GM19023 (cell line): ENCODE data around the gene OCA2.

ENCODE experiments used
- ATAC-seq: cut with Tn5 transposase; IDR thresholded peaks from one replicate; pipeline ENCODE4 v1.9.1; 2021; ENCODE audit warnings: mild to moderate bottlenecking, moderate library complexity; ENCODE audit not compliant: unreplicated experiment

OCA2 gene

GRCh38 chr15:27828746-27829145 lies 270.4 kb downstream of the OCA2 start:
- ATAC-seq, result no peak

GRCh38 chr15:27826902-27827714 lies 272.0 kb downstream of the OCA2 start:
- no peak for ATAC-seq

GRCh38 chr15:27826411-27826810 lies 272.7 kb downstream of the OCA2 start:
- no peak for ATAC-seq

GRCh38 chr15:27824841-27825422 lies 274.2 kb downstream of the OCA2 start:
- ATAC-seq, result no peak

GRCh38 chr15:27821273-27821672 lies 277.8 kb downstream of the OCA2 start:
- ATAC-seq, result no peak

- no peak for ATAC-seq
Measured at GRCh38 chr15:27820722-27821121, 278.4 kb downstream of the OCA2 start.

GRCh38 chr15:27820232-27820631 lies 278.9 kb downstream of the OCA2 start:
- ATAC-seq, result no peak

GRCh38 chr15:27817258-27817657 lies 281.9 kb downstream of the OCA2 start:
- ATAC-seq, result no peak

- ATAC-seq, result no peak
Measured at GRCh38 chr15:27816790-27817189, 282.3 kb downstream of the OCA2 start.

- no peak for ATAC-seq
Measured at GRCh38 chr15:27815035-27815434, 284.1 kb downstream of the OCA2 start.

- no peak for ATAC-seq
Measured at GRCh38 chr15:27813139-27813538, 286.0 kb downstream of the OCA2 start.

- no peak for ATAC-seq
Measured at GRCh38 chr15:27808182-27808581, 290.9 kb downstream of the OCA2 start.

GRCh38 chr15:27807335-27807734 lies 291.8 kb downstream of the OCA2 start:
- ATAC-seq, result no peak

- no peak for ATAC-seq
Measured at GRCh38 chr15:27806396-27806795, 292.7 kb downstream of the OCA2 start.

- no peak for ATAC-seq
Measured at GRCh38 chr15:27805261-27806220, 293.6 kb downstream of the OCA2 start.

GRCh38 chr15:27804569-27805260 lies 294.4 kb downstream of the OCA2 start:
- ATAC-seq, result no peak

GRCh38 chr15:27798807-27799206 lies 300.3 kb downstream of the OCA2 start:
- ATAC-seq, result no peak

GRCh38 chr15:27797765-27798164 lies 301.4 kb downstream of the OCA2 start:
- ATAC-seq, result no peak

- ATAC-seq, result no peak
Measured at GRCh38 chr15:27796405-27797320, 302.5 kb downstream of the OCA2 start.

- ATAC-seq, result no peak
Measured at GRCh38 chr15:27792756-27793264, 306.3 kb downstream of the OCA2 start.
